ENCODE data around the gene AMY1C.
"Not testable (repeated sequence)": the region's sequence is repeated elsewhere in the genome, so short reads cannot be mapped to it uniquely, and the experiment has no call there.

AMY1C gene

GRCh38 chr1:103749598-103749997 is at the start of gene AMY1C:
AMY1C (plus strand) TSS chr1:103749898; CDS start chr1:103750470, 572 bp downstream.
- H3K9me3 ChIP-seq (ENCODE audit: control insufficient read depth in 1 of 2, low read length in 2 of 2); H3K27me3 ChIP-seq (ENCODE audit: low read depth, low read length); H3K4me1 ChIP-seq (ENCODE audit: control insufficient read depth in 1 of 2, insufficient read depth in 2 of 2, low read length in 2 of 2); H3K4me3 ChIP-seq (ENCODE audit: low read depth in 1 of 2, low read length in 2 of 2); H3K36me3 ChIP-seq (ENCODE audit: control insufficient read depth in 1 of 2, insufficient read depth in 2 of 2, low read length in 2 of 2); H3K27ac ChIP-seq (ENCODE audit: low read length): not testable (repeated sequence)

- H3K4me1 ChIP-seq (ENCODE audit: control insufficient read depth in 1 of 2, insufficient read depth in 2 of 2, low read length in 2 of 2); H3K27ac ChIP-seq (ENCODE audit: low read length); H3K9me3 ChIP-seq (ENCODE audit: control insufficient read depth in 1 of 2, low read length in 2 of 2); H3K4me3 ChIP-seq (ENCODE audit: low read depth in 1 of 2, low read length in 2 of 2); H3K36me3 ChIP-seq (ENCODE audit: control insufficient read depth in 1 of 2, insufficient read depth in 2 of 2, low read length in 2 of 2); H3K27me3 ChIP-seq (ENCODE audit: low read depth, low read length): not testable (repeated sequence)
Measured at GRCh38 chr1:103700669-103701068, 49.0 kb upstream of the AMY1C start.

GRCh38 chr1:103701256-103701655 is 48.4 kb upstream of the AMY1C start:
- H3K27me3 ChIP-seq (ENCODE audit: low read depth, low read length); H3K4me3 ChIP-seq (ENCODE audit: low read depth in 1 of 2, low read length in 2 of 2); H3K36me3 ChIP-seq (ENCODE audit: control insufficient read depth in 1 of 2, insufficient read depth in 2 of 2, low read length in 2 of 2); H3K4me1 ChIP-seq (ENCODE audit: control insufficient read depth in 1 of 2, insufficient read depth in 2 of 2, low read length in 2 of 2); H3K9me3 ChIP-seq (ENCODE audit: control insufficient read depth in 1 of 2, low read length in 2 of 2); H3K27ac ChIP-seq (ENCODE audit: low read length): not testable (repeated sequence)

- not testable (repeated sequence) for H3K27me3 ChIP-seq (ENCODE audit: low read depth, low read length); H3K4me1 ChIP-seq (ENCODE audit: control insufficient read depth in 1 of 2, insufficient read depth in 2 of 2, low read length in 2 of 2); H3K4me3 ChIP-seq (ENCODE audit: low read depth in 1 of 2, low read length in 2 of 2); H3K9me3 ChIP-seq (ENCODE audit: control insufficient read depth in 1 of 2, low read length in 2 of 2); H3K36me3 ChIP-seq (ENCODE audit: control insufficient read depth in 1 of 2, insufficient read depth in 2 of 2, low read length in 2 of 2); H3K27ac ChIP-seq (ENCODE audit: low read length)
Measured at GRCh38 chr1:103707670-103708069, 42.0 kb upstream of the AMY1C start.

- not testable (repeated sequence) for H3K27ac ChIP-seq (ENCODE audit: low read length); H3K9me3 ChIP-seq (ENCODE audit: control insufficient read depth in 1 of 2, low read length in 2 of 2); H3K27me3 ChIP-seq (ENCODE audit: low read depth, low read length); H3K4me3 ChIP-seq (ENCODE audit: low read depth in 1 of 2, low read length in 2 of 2); H3K4me1 ChIP-seq (ENCODE audit: control insufficient read depth in 1 of 2, insufficient read depth in 2 of 2, low read length in 2 of 2); H3K36me3 ChIP-seq (ENCODE audit: control insufficient read depth in 1 of 2, insufficient read depth in 2 of 2, low read length in 2 of 2)
Measured at GRCh38 chr1:103710381-103710780, 39.3 kb upstream of the AMY1C start.

GRCh38 chr1:103717404-103717803 is 32.3 kb upstream of the AMY1C start:
- H3K27ac ChIP-seq (ENCODE audit: low read length); H3K27me3 ChIP-seq (ENCODE audit: low read depth, low read length); H3K4me3 ChIP-seq (ENCODE audit: low read depth in 1 of 2, low read length in 2 of 2); H3K4me1 ChIP-seq (ENCODE audit: control insufficient read depth in 1 of 2, insufficient read depth in 2 of 2, low read length in 2 of 2); H3K9me3 ChIP-seq (ENCODE audit: control insufficient read depth in 1 of 2, low read length in 2 of 2); H3K36me3 ChIP-seq (ENCODE audit: control insufficient read depth in 1 of 2, insufficient read depth in 2 of 2, low read length in 2 of 2): not testable (repeated sequence)

- not testable (repeated sequence) for H3K36me3 ChIP-seq (ENCODE audit: control insufficient read depth in 1 of 2, insufficient read depth in 2 of 2, low read length in 2 of 2); H3K27ac ChIP-seq (ENCODE audit: low read length); H3K9me3 ChIP-seq (ENCODE audit: control insufficient read depth in 1 of 2, low read length in 2 of 2); H3K4me1 ChIP-seq (ENCODE audit: control insufficient read depth in 1 of 2, insufficient read depth in 2 of 2, low read length in 2 of 2); H3K27me3 ChIP-seq (ENCODE audit: low read depth, low read length); H3K4me3 ChIP-seq (ENCODE audit: low read depth in 1 of 2, low read length in 2 of 2)
Measured at GRCh38 chr1:103721473-103721872, 28.2 kb upstream of the AMY1C start.

GRCh38 chr1:103735334-103735733 is 14.4 kb upstream of the AMY1C start:
- H3K4me3 ChIP-seq (ENCODE audit: low read depth in 1 of 2, low read length in 2 of 2); H3K36me3 ChIP-seq (ENCODE audit: control insufficient read depth in 1 of 2, insufficient read depth in 2 of 2, low read length in 2 of 2); H3K27me3 ChIP-seq (ENCODE audit: low read depth, low read length); H3K4me1 ChIP-seq (ENCODE audit: control insufficient read depth in 1 of 2, insufficient read depth in 2 of 2, low read length in 2 of 2); H3K9me3 ChIP-seq (ENCODE audit: control insufficient read depth in 1 of 2, low read length in 2 of 2); H3K27ac ChIP-seq (ENCODE audit: low read length): not testable (repeated sequence)

GRCh38 chr1:103738031-103738430 is 11.7 kb upstream of the AMY1C start:
- not testable (repeated sequence) for H3K4me3 ChIP-seq (ENCODE audit: low read depth in 1 of 2, low read length in 2 of 2); H3K27me3 ChIP-seq (ENCODE audit: low read depth, low read length); H3K9me3 ChIP-seq (ENCODE audit: control insufficient read depth in 1 of 2, low read length in 2 of 2); H3K4me1 ChIP-seq (ENCODE audit: control insufficient read depth in 1 of 2, insufficient read depth in 2 of 2, low read length in 2 of 2); H3K27ac ChIP-seq (ENCODE audit: low read length); H3K36me3 ChIP-seq (ENCODE audit: control insufficient read depth in 1 of 2, insufficient read depth in 2 of 2, low read length in 2 of 2)

GRCh38 chr1:103744449-103744848 is 5.2 kb upstream of the AMY1C start:
- H3K36me3 ChIP-seq (ENCODE audit: control insufficient read depth in 1 of 2, insufficient read depth in 2 of 2, low read length in 2 of 2); H3K9me3 ChIP-seq (ENCODE audit: control insufficient read depth in 1 of 2, low read length in 2 of 2); H3K4me1 ChIP-seq (ENCODE audit: control insufficient read depth in 1 of 2, insufficient read depth in 2 of 2, low read length in 2 of 2); H3K27me3 ChIP-seq (ENCODE audit: low read depth, low read length); H3K4me3 ChIP-seq (ENCODE audit: low read depth in 1 of 2, low read length in 2 of 2); H3K27ac ChIP-seq (ENCODE audit: low read length): not testable (repeated sequence)

- not testable (repeated sequence) for H3K4me3 ChIP-seq (ENCODE audit: low read depth in 1 of 2, low read length in 2 of 2); H3K27ac ChIP-seq (ENCODE audit: low read length); H3K9me3 ChIP-seq (ENCODE audit: control insufficient read depth in 1 of 2, low read length in 2 of 2); H3K36me3 ChIP-seq (ENCODE audit: control insufficient read depth in 1 of 2, insufficient read depth in 2 of 2, low read length in 2 of 2); H3K27me3 ChIP-seq (ENCODE audit: low read depth, low read length); H3K4me1 ChIP-seq (ENCODE audit: control insufficient read depth in 1 of 2, insufficient read depth in 2 of 2, low read length in 2 of 2)
Measured at GRCh38 chr1:103745040-103745439, 4.7 kb upstream of the AMY1C start.

- H3K27me3 ChIP-seq (ENCODE audit: low read depth, low read length); H3K36me3 ChIP-seq (ENCODE audit: control insufficient read depth in 1 of 2, insufficient read depth in 2 of 2, low read length in 2 of 2); H3K4me1 ChIP-seq (ENCODE audit: control insufficient read depth in 1 of 2, insufficient read depth in 2 of 2, low read length in 2 of 2); H3K4me3 ChIP-seq (ENCODE audit: low read depth in 1 of 2, low read length in 2 of 2); H3K9me3 ChIP-seq (ENCODE audit: control insufficient read depth in 1 of 2, low read length in 2 of 2); H3K27ac ChIP-seq (ENCODE audit: low read length): not testable (repeated sequence)
Measured at GRCh38 chr1:103748273-103748672, 1.4 kb upstream of the AMY1C start.

GRCh38 chr1:103761896-103762295 is 12.2 kb downstream of the AMY1C start:
- no peak overlapping the region for H3K27ac ChIP-seq (ENCODE audit: low read length)
- no peaks in the 10 kb centered on the region for H3K4me1 ChIP-seq (ENCODE audit: control insufficient read depth in 1 of 2, insufficient read depth in 2 of 2, low read length in 2 of 2)
- no peaks in the 10 kb centered on the region for H3K27me3 ChIP-seq (ENCODE audit: low read depth, low read length)
- H3K9me3 ChIP-seq (ENCODE audit: control insufficient read depth in 1 of 2, low read length in 2 of 2) = peaks cover 6 to 8% of the 10 kb centered on the region in 2 donors
- H3K36me3 ChIP-seq (ENCODE audit: control insufficient read depth in 1 of 2, insufficient read depth in 2 of 2, low read length in 2 of 2) = no peaks in the 10 kb centered on the region
- no peak overlapping the region for H3K4me3 ChIP-seq (ENCODE audit: low read depth in 1 of 2, low read length in 2 of 2)

Measured in muscle layer of duodenum (tissue), 2 donors.